SK-N-SH treated with all-trans-retinoic acid at 6 μM for 48 hours (cell line): ENCODE data around the gene CSK.

Experiments
- ATAC-seq: fragments of 200-7000 bp; cut with Tn5 transposase; 3 replicates; pipeline ENCODE4 v1.9.1; 2020; ENCODE audit warnings: mild to moderate bottlenecking, moderate library complexity
- BACH2 ChIP-seq: fragments of 250-450 bp; sonication (Bioruptor Pico); IDR thresholded peaks from 2 replicates; pipeline ENCODE4 v1.9.0; 2021; ENCODE audit warnings: mild to moderate bottlenecking, borderline replicate concordance
- CREB5 ChIP-seq: fragments of 250-450 bp; sonication (Bioruptor Pico); IDR thresholded peaks from 2 replicates; pipeline ENCODE4 v1.5.1; 2020; ENCODE audit warnings: low read depth, mild to moderate bottlenecking, moderate library complexity
- CSDC2 ChIP-seq: fragments of 250-450 bp; sonication (Bioruptor Pico); IDR thresholded peaks from 2 replicates; pipeline ENCODE4 v1.5.0; 2020; ENCODE audit warnings: mild to moderate bottlenecking, moderate library complexity
- CSRNP3 ChIP-seq: fragments of 250-450 bp; sonication (Bioruptor Pico); IDR thresholded peaks from 2 replicates; pipeline ENCODE4 v1.5.1; 2021; ENCODE audit warnings: mild to moderate bottlenecking, moderate library complexity
- GLIS3 ChIP-seq: fragments of 250-450 bp; sonication (Bioruptor Pico); IDR thresholded peaks from 2 replicates; pipeline ENCODE4 v1.5.0; 2020; ENCODE audit warnings: mild to moderate bottlenecking, moderate library complexity
- ISL1 ChIP-seq: fragments of 250-450 bp; sonication (Bioruptor Pico); IDR thresholded peaks from 2 replicates; pipeline ENCODE4 v2.1.2; 2022; ENCODE audit warnings: mild to moderate bottlenecking, moderate library complexity
- PPARA ChIP-seq: fragments of 250-450 bp; sonication (Bioruptor Pico); IDR thresholded peaks from 2 replicates; pipeline ENCODE4 v1.5.0; 2020; ENCODE audit warnings: mild to moderate bottlenecking, borderline replicate concordance
- RARB ChIP-seq: fragments of 250-450 bp; sonication (Bioruptor Pico); IDR thresholded peaks from 2 replicates; pipeline ENCODE4 v1.8.0; 2021; ENCODE audit warnings: mild to moderate bottlenecking, moderate library complexity
- SNAI2 ChIP-seq: fragments of 250-450 bp; sonication (Bioruptor Pico); IDR thresholded peaks from 2 replicates; pipeline ENCODE4 v1.5.0; 2020; ENCODE audit warnings: mild to moderate bottlenecking, moderate library complexity
- TCF4 ChIP-seq: fragments of 250-450 bp; sonication (Bioruptor Pico); IDR thresholded peaks from 2 replicates; pipeline ENCODE4 v1.8.0; 2021; ENCODE audit warnings: mild to moderate bottlenecking, moderate library complexity, borderline replicate concordance
- TOX ChIP-seq: fragments of 250-450 bp; sonication (Bioruptor Pico); IDR thresholded peaks from 2 replicates; pipeline ENCODE4 v1.8.0; 2021; ENCODE audit warnings: mild to moderate bottlenecking, moderate library complexity, borderline replicate concordance
- TSHZ2 ChIP-seq: fragments of 250-450 bp; sonication (Bioruptor Pico); IDR thresholded peaks from 2 replicates; pipeline ENCODE4 v1.5.0; 2020; ENCODE audit warnings: mild to moderate bottlenecking, moderate library complexity
- ZC3H10 ChIP-seq: fragments of 250-450 bp; sonication (Bioruptor Pico); IDR thresholded peaks from 2 replicates; pipeline ENCODE4 v1.5.1; 2021; ENCODE audit warnings: mild to moderate bottlenecking, moderate library complexity
- ZFP3 ChIP-seq: fragments of 250-450 bp; sonication (Bioruptor Pico); IDR thresholded peaks from 2 replicates; pipeline ENCODE4 v1.5.0; 2020; ENCODE audit warnings: mild to moderate bottlenecking, moderate library complexity
- ZFP30 ChIP-seq: fragments of 450-650 bp; formaldehyde crosslinking; IDR thresholded peaks from 2 replicates; pipeline ENCODE4 v1.5.0; 2022; ENCODE audit warnings: mild to moderate bottlenecking, moderate library complexity
- ZNF565 ChIP-seq: fragments of 450-650 bp; formaldehyde crosslinking; conservative IDR thresholded peaks from 2 replicates; pipeline ENCODE4 v1.5.0; 2020; ENCODE audit warnings: low read depth, mild to moderate bottlenecking, moderate library complexity
- ZNF70 ChIP-seq: fragments of 450-650 bp; formaldehyde crosslinking; IDR thresholded peaks from 2 replicates; pipeline ENCODE4 v1.5.0; 2020; ENCODE audit warnings: mild to moderate bottlenecking, moderate library complexity
- ZNF8 ChIP-seq: fragments of 450-650 bp; formaldehyde crosslinking; IDR thresholded peaks from 2 replicates; pipeline ENCODE4 v1.5.0; 2020; ENCODE audit warnings: mild to moderate bottlenecking, moderate library complexity
- TF ChIP-seq, protein P1 (sequence below): fragments of 250-450 bp; sonication (Bioruptor Pico); IDR thresholded peaks from 2 replicates; pipeline ENCODE4 v1.8.0; 2021; ENCODE audit warnings: low read depth, mild to moderate bottlenecking, moderate library complexity, borderline replicate concordance

Gene CSK

DNA sequence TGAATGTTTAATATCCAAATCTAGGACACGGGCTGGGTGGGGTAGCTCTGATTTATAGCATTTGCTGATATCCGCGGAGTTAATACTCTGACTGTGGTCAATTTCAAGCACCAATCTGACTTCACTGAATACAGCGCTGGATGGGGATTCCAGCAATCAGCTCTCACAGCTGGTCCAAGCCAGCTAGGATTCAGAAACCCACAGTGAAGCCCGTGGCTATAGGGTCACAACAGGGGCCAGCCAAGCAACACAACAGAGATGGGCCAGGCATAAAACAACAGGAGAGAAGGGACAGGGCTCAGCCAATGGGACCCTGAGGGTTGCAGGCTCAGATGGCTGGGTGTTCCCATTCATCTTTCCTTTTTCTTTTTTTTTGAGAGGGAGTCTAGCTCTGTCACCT lies 25.4 kb downstream of the CSK start:
- ATAC-seq, result peak; percentile 7
- no peak for TF ChIP-seq CREB5
- no peak for TF ChIP-seq CSDC2
- no peak for TF ChIP-seq ZC3H10
- no peak for TF ChIP-seq ZNF565
- TF ChIP-seq SNAI2 (CRISPR knock-in tag), result no peak
- TF ChIP-seq ZNF70, result no peak
- no peak for TF ChIP-seq ZNF8
- no peak for TF ChIP-seq TCF4 (CRISPR knock-in tag)
- no peak for TF ChIP-seq TSHZ2 (CRISPR knock-in tag)
- TF ChIP-seq, protein P1, sequence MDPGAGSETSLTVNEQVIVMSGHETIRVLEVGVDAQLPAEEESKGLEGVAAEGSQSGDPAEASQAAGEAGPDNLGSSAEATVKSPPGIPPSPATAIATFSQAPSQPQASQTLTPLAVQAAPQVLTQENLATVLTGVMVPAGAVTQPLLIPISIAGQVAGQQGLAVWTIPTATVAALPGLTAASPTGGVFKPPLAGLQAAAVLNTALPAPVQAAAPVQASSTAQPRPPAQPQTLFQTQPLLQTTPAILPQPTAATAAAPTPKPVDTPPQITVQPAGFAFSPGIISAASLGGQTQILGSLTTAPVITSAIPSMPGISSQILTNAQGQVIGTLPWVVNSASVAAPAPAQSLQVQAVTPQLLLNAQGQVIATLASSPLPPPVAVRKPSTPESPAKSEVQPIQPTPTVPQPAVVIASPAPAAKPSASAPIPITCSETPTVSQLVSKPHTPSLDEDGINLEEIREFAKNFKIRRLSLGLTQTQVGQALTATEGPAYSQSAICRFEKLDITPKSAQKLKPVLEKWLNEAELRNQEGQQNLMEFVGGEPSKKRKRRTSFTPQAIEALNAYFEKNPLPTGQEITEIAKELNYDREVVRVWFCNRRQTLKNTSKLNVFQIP (CRISPR knock-in tag), result no peak
- TF ChIP-seq BACH2 (CRISPR knock-in tag), result no peak
- no peak for TF ChIP-seq ZFP30 (CRISPR knock-in tag)
- no peak for TF ChIP-seq PPARA
- no peak for TF ChIP-seq TOX
- TF ChIP-seq ZFP3 (CRISPR knock-in tag), result no peak
- no peak for TF ChIP-seq RARB

GRCh38 chr15:74808078-74808839 lies 26.4 kb downstream of the CSK start:
- no peak for ATAC-seq
- TF ChIP-seq ZFP3 (CRISPR knock-in tag), result no peak
- TF ChIP-seq ISL1 (CRISPR knock-in tag), result no peak
- no peak for TF ChIP-seq PPARA
- no peak for TF ChIP-seq TSHZ2 (CRISPR knock-in tag)
- TF ChIP-seq CSDC2, result no peak
- no peak for TF ChIP-seq ZFP30 (CRISPR knock-in tag)
- no peak for TF ChIP-seq CREB5
- no peak for TF ChIP-seq CSRNP3 (CRISPR knock-in tag)
- TF ChIP-seq GLIS3 (CRISPR knock-in tag), result no peak
- TF ChIP-seq TCF4 (CRISPR knock-in tag), result no peak
- TF ChIP-seq ZNF70, result no peak
- no peak for TF ChIP-seq BACH2 (CRISPR knock-in tag)
- TF ChIP-seq, all 23 proteins: peak for 0
